NCI-H446 treated with DMSO at 0.1 percent for 48 hours (cell line): ENCODE measurements around the gene NR4A3.
"Not testable (repeated sequence)": the region's sequence is repeated elsewhere in the genome, so short reads cannot be mapped to it uniquely, and the experiment has no call there.

Experiments used
- DNase-seq: peaks from one replicate; lab custom pipeline; 2025; lab: John Stamatoyannopoulos, UW

Gene NR4A3

GRCh38 chr9:99821396-99822108 lies at the start of gene NR4A3:
Gene NR4A3 (plus strand): TSS chr9:99821885. CDS start chr9:99828043, 6,158 bp downstream.
- DNase-seq = peak; percentile 83

GRCh38 chr9:99773468-99774138 lies 48.1 kb upstream of the NR4A3 start:
- no peak for DNase-seq

DNA sequence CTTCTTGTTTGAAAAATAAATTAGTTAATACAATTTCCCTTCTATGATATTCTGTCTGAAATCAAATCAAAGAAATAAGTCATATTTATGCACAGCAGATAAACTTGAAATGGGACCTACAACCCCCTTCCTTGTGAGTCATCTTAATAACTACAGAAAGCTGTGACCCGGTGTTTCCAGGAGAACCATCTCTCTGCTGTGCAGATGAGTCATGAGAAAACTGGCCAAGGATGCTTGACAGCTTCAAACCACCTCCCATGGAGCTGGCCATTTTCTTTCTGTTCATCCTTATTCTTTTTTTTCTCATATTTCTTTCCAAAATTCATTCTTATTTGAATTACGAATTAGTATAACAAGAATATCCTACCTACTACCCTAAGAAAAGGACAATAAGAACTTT lies 43.4 kb upstream of the NR4A3 start:
- peak; percentile 50 for DNase-seq

DNA sequence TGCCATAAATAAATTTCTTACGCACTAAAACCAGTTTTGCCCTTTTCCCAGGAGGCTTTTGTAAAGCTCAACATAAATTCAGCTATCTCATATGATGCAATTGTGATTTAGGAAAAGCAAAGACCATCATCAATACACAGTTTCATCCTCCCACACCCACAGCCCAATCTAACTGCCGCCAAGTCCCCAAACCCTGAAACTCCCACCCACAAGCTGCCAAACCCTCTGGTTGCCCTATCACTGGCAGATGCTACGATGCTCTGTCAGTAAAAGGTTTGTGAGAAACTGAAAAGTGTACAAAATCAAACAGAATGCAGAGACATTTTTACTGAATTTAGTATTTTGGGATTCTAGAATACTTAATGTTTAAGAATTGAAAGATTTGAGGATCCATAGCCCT lies 42.8 kb upstream of the NR4A3 start:
- DNase-seq = no peak

DNA sequence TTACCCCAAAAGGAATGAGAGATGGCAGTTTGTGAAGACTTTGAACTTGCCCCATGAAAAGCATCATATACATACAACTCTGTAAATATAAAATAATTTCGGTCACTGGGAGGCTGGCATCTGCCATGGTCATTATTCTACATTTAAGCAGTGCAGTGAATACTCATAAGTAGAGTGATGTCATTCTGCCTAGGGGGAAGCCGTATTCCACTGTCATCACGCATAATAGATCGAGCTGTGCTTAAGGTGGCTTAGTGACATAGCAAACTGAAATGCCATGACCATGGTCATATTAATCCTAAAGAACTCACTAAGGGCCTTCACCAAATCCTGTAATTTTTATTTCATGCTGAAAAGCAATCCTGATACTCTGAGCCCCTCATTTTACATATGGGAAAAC lies 42.4 kb upstream of the NR4A3 start:
- DNase-seq = no peak

GRCh38 chr9:99782349-99782748 lies 39.3 kb upstream of the NR4A3 start:
- DNase-seq = not testable (repeated sequence)

GRCh38 chr9:99782962-99783718 lies 38.5 kb upstream of the NR4A3 start:
- no peak for DNase-seq

DNA sequence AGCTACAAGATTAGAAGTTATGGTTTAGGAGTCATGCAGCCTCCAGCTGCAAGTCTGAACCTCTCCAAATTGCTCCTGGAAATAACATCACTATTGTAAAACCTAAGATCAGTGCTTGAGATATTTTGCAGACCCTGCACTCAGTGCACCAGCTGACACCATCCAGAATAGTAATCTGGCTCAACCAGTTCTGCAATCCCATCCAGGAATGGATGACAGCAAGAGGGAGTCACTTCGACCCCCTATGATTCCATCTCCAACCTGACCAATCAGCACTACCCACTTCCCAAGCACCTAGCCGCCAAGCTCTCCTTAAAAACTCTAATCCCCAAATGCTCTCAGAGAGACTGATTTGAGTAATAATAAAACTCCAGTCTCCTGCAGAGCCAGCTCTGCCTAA lies 37.9 kb upstream of the NR4A3 start:
- DNase-seq = no peak

- no peak for DNase-seq
These were observed 36.6 kb upstream of the NR4A3 start for GRCh38 chr9:99785010-99785590.

- DNase-seq = no peak
These were observed 34.1 kb upstream of the NR4A3 start for GRCh38 chr9:99787556-99787955.

DNA sequence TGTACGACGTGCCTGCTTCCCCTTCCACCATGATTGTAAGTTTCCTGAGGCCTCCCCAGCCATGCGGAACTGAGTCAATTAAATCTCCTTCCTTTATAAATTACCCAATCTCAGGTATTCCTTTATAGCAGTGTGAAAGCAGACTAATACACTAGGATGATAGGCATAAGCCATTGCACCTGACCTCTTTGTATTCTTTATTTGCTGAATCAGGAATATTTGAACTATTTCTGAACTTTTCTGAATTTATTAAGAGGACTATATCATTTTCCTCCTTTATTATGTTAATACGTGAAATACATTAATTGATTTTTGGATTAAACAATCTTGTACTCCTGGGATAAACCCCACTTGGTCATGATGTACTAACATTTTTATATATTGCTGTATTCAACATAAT lies 28.2 kb upstream of the NR4A3 start:
- DNase-seq = no peak

DNA sequence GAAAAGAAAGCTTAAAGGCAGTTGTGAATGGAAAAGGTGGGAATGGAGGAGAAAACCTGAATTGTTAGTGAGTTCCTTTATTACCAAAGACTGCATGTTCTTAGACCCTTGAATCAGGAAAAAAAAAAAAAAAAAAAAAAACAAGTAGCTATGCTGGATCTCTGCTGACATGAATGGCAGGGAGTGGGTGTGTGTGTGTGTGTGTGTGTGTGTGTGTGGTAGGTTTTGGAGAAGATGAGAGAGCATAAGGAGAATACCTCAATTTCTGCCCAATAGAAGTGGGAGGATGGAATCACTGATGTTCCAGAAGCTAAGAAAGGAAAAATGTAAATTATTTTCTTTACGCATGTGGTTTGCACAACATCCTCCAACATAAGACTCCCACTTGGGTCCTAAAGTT lies 25.5 kb upstream of the NR4A3 start:
- DNase-seq = no peak

GRCh38 chr9:99801775-99802174 lies 19.9 kb upstream of the NR4A3 start:
- no peak for DNase-seq

GRCh38 chr9:99803694-99804093 lies 18.0 kb upstream of the NR4A3 start:
- no peak for DNase-seq

- no peak for DNase-seq
These were observed 14.3 kb upstream of the NR4A3 start for GRCh38 chr9:99807276-99807852.

GRCh38 chr9:99807956-99808355 lies 13.7 kb upstream of the NR4A3 start:
- no peak for DNase-seq

DNA sequence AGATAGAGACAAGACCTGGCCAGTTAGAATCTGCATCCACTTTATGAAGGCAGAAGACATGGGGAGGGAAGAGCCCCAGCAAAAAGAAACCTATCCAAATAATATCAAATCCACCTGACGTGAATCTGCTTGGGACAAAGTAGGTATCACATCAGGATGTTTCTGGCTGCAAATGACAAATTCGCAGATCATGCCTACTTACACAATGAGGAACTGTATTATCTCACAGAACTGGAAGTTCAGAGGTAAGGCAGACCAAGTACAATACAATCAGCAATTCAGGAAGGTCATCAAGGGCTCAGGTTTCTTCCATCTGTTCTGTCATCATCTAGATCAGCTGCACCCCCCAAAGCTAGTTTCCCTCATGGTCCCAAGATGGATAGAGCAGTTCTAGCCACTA lies 13.2 kb upstream of the NR4A3 start:
- no peak for DNase-seq

DNA sequence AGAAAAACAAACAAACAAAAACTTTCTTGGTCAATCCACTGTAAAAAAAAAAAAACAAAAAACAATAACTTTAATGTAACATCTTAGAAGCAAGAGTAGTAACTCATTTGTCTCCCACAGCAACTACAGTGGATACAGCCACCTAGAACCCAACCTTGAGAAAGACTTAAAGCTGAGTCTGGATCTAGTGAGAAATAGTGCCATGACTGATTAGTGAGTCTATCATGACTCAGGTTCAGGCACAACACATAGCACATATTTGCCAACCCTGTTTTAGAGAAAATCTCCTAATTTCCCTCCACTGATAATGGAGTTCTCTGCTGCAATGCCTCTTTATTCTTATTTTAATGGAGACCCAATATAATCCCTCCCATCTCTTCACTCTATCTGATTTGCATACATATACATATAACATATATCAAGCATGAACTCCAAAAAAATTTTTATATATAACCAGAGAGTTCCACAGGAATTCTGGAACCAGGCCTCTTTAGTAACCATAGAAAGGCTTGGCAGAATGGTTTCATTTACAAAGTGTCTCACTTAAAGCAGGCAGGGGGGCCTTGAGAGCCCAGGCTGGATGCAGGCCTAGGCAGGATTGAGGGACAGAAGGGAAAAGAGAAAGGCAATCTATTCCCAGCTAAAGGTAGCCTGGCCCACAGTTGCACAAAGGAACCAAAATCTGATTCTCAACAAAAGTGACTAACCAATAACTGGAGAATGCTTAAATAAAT lies 11.9 kb upstream of the NR4A3 start:
- DNase-seq = no peak

GRCh38 chr9:99811172-99811571 lies 10.5 kb upstream of the NR4A3 start:
- DNase-seq = no peak

- DNase-seq = no peak
These were observed 9.9 kb upstream of the NR4A3 start for GRCh38 chr9:99811598-99812383.

DNA sequence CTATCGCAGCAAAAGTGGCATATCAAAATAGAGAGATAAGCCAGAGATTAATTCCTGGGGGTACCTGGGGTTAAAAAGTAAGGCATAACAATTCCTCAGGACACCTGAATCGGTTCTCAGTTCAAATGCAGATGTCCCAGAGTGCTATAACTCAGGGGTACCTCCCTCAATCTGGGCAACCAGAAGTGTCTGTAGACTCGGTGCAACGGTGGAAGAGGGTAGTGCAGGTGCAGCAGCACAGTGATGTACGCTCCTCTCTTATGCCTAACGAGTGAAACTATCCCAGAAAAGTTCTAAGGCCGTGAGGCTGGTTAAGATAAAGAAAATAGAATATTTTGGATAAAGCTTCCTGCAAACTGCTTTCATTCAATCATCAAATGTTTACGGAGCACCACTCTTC lies 7.9 kb upstream of the NR4A3 start:
- no peak for DNase-seq
